Muscle layer of duodenum (tissue), 2 donors: ENCODE results near the gene CHD6.

Experiments
- H3K27ac ChIP-seq: one replicate; pipeline ENCODE4 v1.7.0; 2013; ENCODE audit warnings: mild to moderate bottlenecking, low read length
- H3K27me3 ChIP-seq: one replicate; pipeline ENCODE4 v1.7.0; 2013; ENCODE audit warnings: low read depth, mild to moderate bottlenecking, control low read depth, low read length
- H3K36me3 ChIP-seq, 2 donors: one replicate each; pipeline ENCODE4 v1.7.0; 2013; ENCODE audit warnings: low read length in 2 of 2, control low read depth in 1 of 2, mild to moderate bottlenecking in 1 of 2; ENCODE audit not compliant: insufficient read depth in 2 of 2, control insufficient read depth in 1 of 2
- H3K4me1 ChIP-seq, 2 donors: one replicate each; pipeline ENCODE4 v1.7.0; 2013; ENCODE audit warnings: low read length in 2 of 2, mild to moderate bottlenecking in 2 of 2, control low read depth in 1 of 2, moderate library complexity in 1 of 2; ENCODE audit not compliant: insufficient read depth in 2 of 2, control insufficient read depth in 1 of 2
- H3K4me3 ChIP-seq, 2 donors: one replicate each; pipeline ENCODE4 v1.7.0; 2013; ENCODE audit warnings: low read length in 2 of 2, low read depth in 1 of 2, mild to moderate bottlenecking in 1 of 2
- H3K9me3 ChIP-seq, 2 donors: one replicate each; pipeline ENCODE4 v1.7.0; 2013; ENCODE audit warnings: low read length in 2 of 2, control low read depth in 1 of 2, mild to moderate bottlenecking in 1 of 2; ENCODE audit not compliant: control insufficient read depth in 1 of 2
- donor health status: healthy.

The CHD6 gene

GRCh38 chr20:41373251-41373783, 244.9 kb downstream of the CHD6 start:
- Histone ChIP-seq H3K36me3 (no peaks in the 10 kb centered on the region), H3K4me1 (no peaks in the 10 kb centered on the region), H3K27me3 (no peaks in the 10 kb centered on the region)

GRCh38 chr20:41371371-41371770, 246.8 kb downstream of the CHD6 start:
- Histone ChIP-seq H3K27ac (no peak overlapping the region), H3K4me3 (no peak overlapping the region), H3K9me3 (no peaks in the 10 kb centered on the region), H3K4me1 (peaks cover 0 to 5% of the 10 kb centered on the region in 2 donors), H3K27me3 (no peaks in the 10 kb centered on the region), H3K36me3 (no peaks in the 10 kb centered on the region)

More at GRCh38 chr20:41373251-41373783, 244.9 kb downstream of the CHD6 start:
- no peak overlapping the region for H3K27ac ChIP-seq
- no peaks in the 10 kb centered on the region for H3K9me3 ChIP-seq
- H3K4me3 ChIP-seq = no peak overlapping the region

GRCh38 chr20:41370176-41370575, 248.0 kb downstream of the CHD6 start:
- Histone ChIP-seq H3K36me3 (no peaks in the 10 kb centered on the region), H3K4me3 (no peak overlapping the region), H3K27me3 (peaks cover 7% of the 10 kb centered on the region), H3K27ac (no peak overlapping the region), H3K9me3 (no peaks in the 10 kb centered on the region), H3K4me1 (peaks cover 0 to 13% of the 10 kb centered on the region in 2 donors)

GRCh38 chr20:41369673-41370072, 248.5 kb downstream of the CHD6 start:
- Histone ChIP-seq H3K4me3 (no peak overlapping the region), H3K27ac (no peak overlapping the region), H3K27me3 (peaks cover 11% of the 10 kb centered on the region), H3K36me3 (no peaks in the 10 kb centered on the region), H3K9me3 (no peaks in the 10 kb centered on the region), H3K4me1 (peaks cover 0 to 13% of the 10 kb centered on the region in 2 donors)

- H3K36me3 ChIP-seq = no peaks in the 10 kb centered on the region
- H3K4me3 ChIP-seq = no peak overlapping the region
- H3K27me3 ChIP-seq = peaks cover 14% of the 10 kb centered on the region
- H3K27ac ChIP-seq = no peak overlapping the region
- H3K4me1 ChIP-seq = peaks cover 0 to 13% of the 10 kb centered on the region in 2 donors
- H3K9me3 ChIP-seq = no peaks in the 10 kb centered on the region
These were observed 250.2 kb downstream of the CHD6 start for GRCh38 chr20:41367956-41368355.

- H3K36me3 ChIP-seq = no peaks in the 10 kb centered on the region
- H3K27me3 ChIP-seq = peaks cover 14% of the 10 kb centered on the region
- H3K4me1 ChIP-seq = peaks cover 0 to 13% of the 10 kb centered on the region in 2 donors
- H3K4me3 ChIP-seq = no peak overlapping the region
- no peak overlapping the region for H3K27ac ChIP-seq
- no peaks in the 10 kb centered on the region for H3K9me3 ChIP-seq
These were observed 250.8 kb downstream of the CHD6 start for GRCh38 chr20:41367393-41367695.

- H3K27ac ChIP-seq = no peak within 1 kb of the TSS
These were observed 251.4 kb downstream of the CHD6 start, which contains the start of gene EMILIN3 for GRCh38 chr20:41366546-41367392. TSS of gene EMILIN3 (minus strand) at chr20:41366818. CDS start at chr20:41366634, 184 bp downstream.

GRCh38 chr20:41365777-41366545, 252.2 kb downstream of the CHD6 start:
- Histone ChIP-seq H3K9me3 (no peaks in the 10 kb centered on the region), H3K27ac (no peak overlapping the region), H3K4me3 (peak overlapping the region in 1 of 2 donors; percentile 59), H3K4me1 (peaks cover 0 to 13% of the 10 kb centered on the region in 2 donors), H3K27me3 (peaks cover 14% of the 10 kb centered on the region), H3K36me3 (no peaks in the 10 kb centered on the region)

More at GRCh38 chr20:41366546-41367392, 251.4 kb downstream of the CHD6 start, which contains the start of gene EMILIN3:
- no peaks in the 10 kb centered on the region for H3K9me3 ChIP-seq
- H3K4me3 ChIP-seq = peak within 1 kb of the TSS in 1 of 2 donors; percentile 60
- peaks cover 14% of the 10 kb centered on the region for H3K27me3 ChIP-seq
- peaks cover 0 to 13% of the 10 kb centered on the region in 2 donors for H3K4me1 ChIP-seq
- no peaks in the 10 kb centered on the region for H3K36me3 ChIP-seq

- peaks cover 0 to 13% of the 10 kb centered on the region in 2 donors for H3K4me1 ChIP-seq
- H3K27ac ChIP-seq = no peak overlapping the region
- H3K36me3 ChIP-seq = no peaks in the 10 kb centered on the region
- H3K4me3 ChIP-seq = peak overlapping the region in 1 of 2 donors; percentile 59
- no peaks in the 10 kb centered on the region for H3K9me3 ChIP-seq
- peaks cover 14% of the 10 kb centered on the region for H3K27me3 ChIP-seq
These were observed 253.0 kb downstream of the CHD6 start for GRCh38 chr20:41364967-41365765.

- Histone ChIP-seq H3K4me3 (no peak overlapping the region), H3K36me3 (no peaks in the 10 kb centered on the region), H3K27me3 (peaks cover 14% of the 10 kb centered on the region), H3K27ac (no peak overlapping the region), H3K9me3 (no peaks in the 10 kb centered on the region), H3K4me1 (peaks cover 0 to 13% of the 10 kb centered on the region in 2 donors)
These were observed 253.8 kb downstream of the CHD6 start for GRCh38 chr20:41364236-41364855.
